ENCODE measurements around the gene CLTRN. TPM values are rescaled to one million over a fixed set of nuclear protein-coding genes. Genes with fewer than 3 reads are reported as not detected.

The CLTRN gene
- polyA plus RNA-seq, 3 donors: 0.51 to 1.6 (median 0.79) TPM

GRCh38 chrX:15600745-15601144 is 63.9 kb downstream of the CLTRN start, which contains the start of gene ACE2:
ACE2 (minus strand) TSS chrX:15600960; CDS start chrX:15600911, 49 bp downstream.
- no peak within 1 kb of the TSS for H3K27ac ChIP-seq (ENCODE audit: low read depth, low read length)
- 55 to 81% (median 64%) methylated on average over 4 of the region's 4 CpGs for WGBS, 3 donors

- no peak overlapping the region for H3K27ac ChIP-seq (ENCODE audit: low read depth, low read length)
Measured at GRCh38 chrX:15600049-15600448, 64.6 kb downstream of the CLTRN start.

DNA sequence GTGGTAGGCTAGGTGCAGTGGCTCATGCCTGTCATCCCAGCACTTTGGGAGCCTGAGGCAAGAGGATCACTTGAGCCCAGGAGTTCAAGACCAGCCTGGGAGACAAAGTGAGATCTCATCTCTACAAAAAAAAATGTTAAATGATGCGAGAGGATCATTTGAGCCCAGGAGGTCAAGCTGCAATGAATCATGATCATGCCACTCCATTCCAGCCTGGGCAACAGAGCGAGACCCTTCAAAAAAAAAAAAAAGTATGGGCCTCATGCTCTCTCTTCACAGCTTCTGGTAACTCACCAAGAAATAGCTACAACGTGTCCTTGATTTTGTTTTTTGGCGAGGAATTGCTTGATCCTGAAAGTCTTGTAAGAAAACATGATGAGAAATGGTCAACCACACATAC is 65.1 kb downstream of the CLTRN start:
- WGBS, 3 donors: 71 to 93% (median 83%) methylated on average over 4 of the region's 4 CpGs
- H3K27ac ChIP-seq (ENCODE audit: low read depth, low read length): no peak overlapping the region

GRCh38 chrX:15598026-15598425 is 66.6 kb downstream of the CLTRN start:
- no peak overlapping the region for H3K27ac ChIP-seq (ENCODE audit: low read depth, low read length)
- WGBS, 3 donors: 62 to 90% (median 84%) methylated on average over 3 of the region's 3 CpGs

GRCh38 chrX:15594371-15594770 is 70.2 kb downstream of the CLTRN start:
- 37 to 58% (median 52%) methylated on average over 2 of the region's 2 CpGs for whole genome bisulfite sequencing, 3 donors
- H3K27ac ChIP-seq (ENCODE audit: low read depth, low read length): no peak overlapping the region

DNA sequence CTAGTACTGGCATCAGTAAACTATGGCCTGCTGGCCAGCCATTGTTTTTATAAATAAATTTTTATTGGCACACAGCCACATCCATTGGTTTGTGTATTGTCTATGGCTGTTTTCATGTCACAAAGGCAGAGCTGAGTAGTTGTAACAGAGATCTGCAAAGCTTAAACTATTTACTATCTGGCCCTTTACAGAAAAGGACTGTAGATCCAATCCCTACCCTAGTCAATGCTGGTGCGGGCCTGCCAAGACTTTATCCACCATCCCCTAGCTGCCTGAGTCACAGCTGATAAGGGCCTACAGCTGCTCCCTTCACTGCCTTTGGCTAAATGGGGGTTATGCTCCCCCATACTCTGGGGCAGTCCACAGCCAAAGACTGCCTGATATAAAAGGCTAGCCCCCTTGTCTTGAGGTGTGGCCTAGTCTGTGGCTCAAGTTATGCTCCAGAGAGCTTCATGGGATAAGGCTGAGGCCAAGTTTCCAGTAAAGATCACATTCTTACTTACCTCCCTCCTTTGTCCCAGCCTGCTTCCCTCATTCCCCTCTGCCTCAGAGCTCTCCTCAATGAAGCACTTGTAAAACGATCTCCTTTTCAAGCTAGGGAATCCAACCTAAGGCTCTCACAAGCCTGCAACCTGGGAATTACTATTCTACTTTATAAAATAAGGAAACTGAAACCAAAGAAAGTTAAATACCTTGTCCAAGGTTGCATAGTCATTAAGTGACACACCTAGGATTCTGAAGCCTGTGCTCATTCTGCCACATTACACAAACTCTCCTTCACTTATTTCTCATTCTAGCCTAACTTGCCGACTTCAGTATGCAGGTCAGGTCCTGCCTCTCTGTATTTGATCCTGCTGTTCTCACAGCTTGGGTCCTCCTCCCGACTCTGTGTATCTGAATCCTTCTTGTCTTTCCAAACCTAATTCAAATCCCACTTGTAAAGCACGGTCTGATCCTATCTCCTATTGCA is 84.5 kb downstream of the CLTRN start:
- WGBS, 3 donors: 45 to 61% (median 49%) methylated on average over 5 of the region's 5 CpGs
- H3K27ac ChIP-seq (ENCODE audit: low read depth, low read length): no peak overlapping the region

Other genes starting within 250 kb of the CLTRN start
- gene PIR, start 171.5 kb downstream of the CLTRN start, polyA plus RNA-seq: 10 to 100 TPM in 2 of 3 donors, 1 to 10 TPM in 1; 2.3 to 29.9 (median 18.9) TPM
- gene BMX, start 164.0 kb downstream of the CLTRN start, polyA plus RNA-seq: 1 to 10 TPM in 2 of 3 donors, under 1 TPM in 1; 0.49 to 3.3 (median 2.8) TPM
- 10 to 100 TPM in 1 of 3 donors, 1 to 10 TPM in 2; 1.7 to 14.4 (median 3.7) TPM for gene ACE2, start 63.8 kb downstream of the CLTRN start, polyA plus RNA-seq
- 10 to 100 TPM in 1 of 3 donors, 1 to 10 TPM in 2; 1.8 to 11.2 (median 7.4) TPM for gene CA5B, start 73.5 kb upstream of the CLTRN start, polyA plus RNA-seq
- 10 to 100 TPM in 1 of 3 donors, 1 to 10 TPM in 2; 6.1 to 18.0 (median 8.7) TPM for gene ZRSR2, start 125.7 kb upstream of the CLTRN start, polyA plus RNA-seq
- 10 to 100 TPM in 2 of 3 donors, 1 to 10 TPM in 1; 7.0 to 34.1 (median 15.6) TPM for gene AP1S2, start 190.0 kb upstream of the CLTRN start, polyA plus RNA-seq